Measurements from ENCODE around the gene TTYH2. TPM values are rescaled to one million over a fixed set of nuclear protein-coding genes. Genes with fewer than 3 reads are reported as not detected.

TTYH2 gene
- total RNA-seq, 3 donors from 2014 or later (not counting 1 experiment from before 2014, with no cell fraction given): 4.3 to 7.9 (median 4.8) TPM

DNA sequence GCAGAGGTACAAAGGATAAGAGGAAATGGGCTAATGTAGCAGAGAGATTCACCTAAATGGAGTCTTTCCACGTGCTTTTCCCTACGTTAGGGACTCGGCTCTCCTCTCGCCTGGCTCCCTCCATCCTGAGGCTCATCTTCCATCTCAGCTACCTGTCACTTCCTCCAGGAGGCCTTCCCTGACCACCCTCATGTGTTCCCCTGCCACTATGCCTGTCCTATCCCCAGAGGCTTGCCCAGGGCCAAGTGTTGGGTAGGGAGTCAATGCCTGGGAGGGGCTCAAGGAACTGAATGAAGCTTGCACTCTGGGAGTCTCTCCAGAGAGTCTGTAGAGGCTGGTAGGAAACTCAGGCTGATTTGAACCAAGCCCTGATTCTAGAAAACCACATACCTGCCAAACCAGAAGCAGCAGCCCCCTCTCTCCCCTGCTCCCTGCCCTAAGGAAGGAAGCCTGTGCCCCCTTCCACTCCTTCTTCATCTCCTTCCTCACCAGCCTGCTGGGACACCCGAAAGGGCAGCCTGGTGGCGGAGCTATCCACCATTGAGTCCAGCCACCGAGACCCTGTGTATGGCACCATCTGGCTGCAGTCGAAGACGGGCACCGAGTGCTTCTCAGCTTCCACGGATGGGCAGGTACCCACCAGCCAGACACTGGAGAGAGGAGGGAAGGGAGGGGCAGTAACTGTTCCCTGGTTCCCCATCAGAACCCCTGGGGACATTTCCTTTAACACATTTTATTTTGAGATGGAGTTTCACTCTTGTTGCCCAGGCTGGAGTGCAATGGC, 86.0 kb downstream of the TTYH2 start:
- Histone ChIP-seq H3K27ac (ENCODE audit: low read length) (no peak overlapping the region), H3K36me3 (ENCODE audit: control insufficient read depth, insufficient read depth, low read length) (no peaks in the 10 kb centered on the region), H3K4me3 (ENCODE audit: low read length) (no peak overlapping the region), H3K27me3 (ENCODE audit: control insufficient read depth, insufficient read depth, low read length) (no peaks in the 10 kb centered on the region), H3K4me1 (ENCODE audit: control insufficient read depth, insufficient read depth, low read length) (peaks cover 5% of the 10 kb centered on the region), H3K9me3 (ENCODE audit: control insufficient read depth, insufficient read depth, low read length) (no peaks in the 10 kb centered on the region)
- Mint-ChIP-seq H3K4me1 (peaks cover 0 to 5% of the 10 kb centered on the region in 2 donors), H3K27me3 (ENCODE audit: low read depth in 2 of 2) (no peaks in the 10 kb centered on the region), H3K36me3 (no peaks in the 10 kb centered on the region), H3K4me3 (no peak overlapping the region), H3K27ac (no peak overlapping the region), H3K9me3 (no peaks in the 10 kb centered on the region)
- DNase-seq (no peak), ATAC-seq (no peak)
- intact Hi-C loops (cut with micrococcal nuclease): loop anchor here (5.0 to 10.0 kb wide), 4 partner anchors 55 to 303 kb away; no protein-coding TSS in a partner anchor
- WGBS (ENCODE audit: insufficient coverage): 92% methylated on average over 11 of the region's 11 CpGs
- TF ChIP-seq, protein P1, sequence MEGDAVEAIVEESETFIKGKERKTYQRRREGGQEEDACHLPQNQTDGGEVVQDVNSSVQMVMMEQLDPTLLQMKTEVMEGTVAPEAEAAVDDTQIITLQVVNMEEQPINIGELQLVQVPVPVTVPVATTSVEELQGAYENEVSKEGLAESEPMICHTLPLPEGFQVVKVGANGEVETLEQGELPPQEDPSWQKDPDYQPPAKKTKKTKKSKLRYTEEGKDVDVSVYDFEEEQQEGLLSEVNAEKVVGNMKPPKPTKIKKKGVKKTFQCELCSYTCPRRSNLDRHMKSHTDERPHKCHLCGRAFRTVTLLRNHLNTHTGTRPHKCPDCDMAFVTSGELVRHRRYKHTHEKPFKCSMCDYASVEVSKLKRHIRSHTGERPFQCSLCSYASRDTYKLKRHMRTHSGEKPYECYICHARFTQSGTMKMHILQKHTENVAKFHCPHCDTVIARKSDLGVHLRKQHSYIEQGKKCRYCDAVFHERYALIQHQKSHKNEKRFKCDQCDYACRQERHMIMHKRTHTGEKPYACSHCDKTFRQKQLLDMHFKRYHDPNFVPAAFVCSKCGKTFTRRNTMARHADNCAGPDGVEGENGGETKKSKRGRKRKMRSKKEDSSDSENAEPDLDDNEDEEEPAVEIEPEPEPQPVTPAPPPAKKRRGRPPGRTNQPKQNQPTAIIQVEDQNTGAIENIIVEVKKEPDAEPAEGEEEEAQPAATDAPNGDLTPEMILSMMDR (IDR thresholded peaks at IDR 0.05): no peak

DNA sequence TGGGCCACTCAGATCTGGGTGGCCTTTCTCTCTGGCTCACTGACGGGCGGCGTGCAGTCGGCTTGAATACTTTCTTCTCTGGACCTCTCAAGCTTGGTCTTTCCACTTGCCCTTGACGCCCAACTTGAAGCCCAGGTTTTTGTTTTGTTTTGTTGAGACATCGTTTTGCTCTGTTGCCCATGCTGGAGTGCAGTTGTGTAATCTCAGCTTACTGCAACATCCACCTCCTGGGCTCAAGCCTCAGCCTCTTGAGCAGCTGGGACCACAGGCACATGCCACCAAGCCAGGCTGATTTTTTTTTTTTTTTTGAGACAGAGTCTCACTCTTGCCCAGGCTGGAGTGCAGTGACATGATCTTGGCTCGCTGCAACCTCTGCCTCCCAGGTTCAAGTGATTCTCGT, 89.9 kb downstream of the TTYH2 start:
- H3K4me1 Mint-ChIP-seq: peaks cover 6 to 12% of the 10 kb centered on the region in 2 donors
- intact Hi-C loops (cut with micrococcal nuclease): loop anchor here (5.0 to 10.0 kb wide), 4 partner anchors 51 to 299 kb away; no protein-coding TSS in a partner anchor
- H3K36me3 ChIP-seq (ENCODE audit: control insufficient read depth, insufficient read depth, low read length): no peaks in the 10 kb centered on the region
- H3K4me3 ChIP-seq (ENCODE audit: low read length): no peak overlapping the region
- H3K27me3 Mint-ChIP-seq (ENCODE audit: low read depth in 2 of 2): no peaks in the 10 kb centered on the region
- no peak for ATAC-seq
- H3K4me3 Mint-ChIP-seq: no peak overlapping the region
- peaks cover 9% of the 10 kb centered on the region for H3K4me1 ChIP-seq (ENCODE audit: control insufficient read depth, insufficient read depth, low read length)
- H3K9me3 Mint-ChIP-seq: no peaks in the 10 kb centered on the region
- H3K27ac ChIP-seq (ENCODE audit: low read length): no peak overlapping the region
- H3K27me3 ChIP-seq (ENCODE audit: control insufficient read depth, insufficient read depth, low read length): no peaks in the 10 kb centered on the region
- whole genome bisulfite sequencing (ENCODE audit: insufficient coverage): 93% methylated on average over 8 of the region's 8 CpGs
- no peak overlapping the region for H3K27ac Mint-ChIP-seq
- DNase-seq: no peak
- H3K36me3 Mint-ChIP-seq: no peaks in the 10 kb centered on the region
- TF ChIP-seq, protein P1 (IDR thresholded peaks at IDR 0.05): no peak
- no peaks in the 10 kb centered on the region for H3K9me3 ChIP-seq (ENCODE audit: control insufficient read depth, insufficient read depth, low read length)

DNA sequence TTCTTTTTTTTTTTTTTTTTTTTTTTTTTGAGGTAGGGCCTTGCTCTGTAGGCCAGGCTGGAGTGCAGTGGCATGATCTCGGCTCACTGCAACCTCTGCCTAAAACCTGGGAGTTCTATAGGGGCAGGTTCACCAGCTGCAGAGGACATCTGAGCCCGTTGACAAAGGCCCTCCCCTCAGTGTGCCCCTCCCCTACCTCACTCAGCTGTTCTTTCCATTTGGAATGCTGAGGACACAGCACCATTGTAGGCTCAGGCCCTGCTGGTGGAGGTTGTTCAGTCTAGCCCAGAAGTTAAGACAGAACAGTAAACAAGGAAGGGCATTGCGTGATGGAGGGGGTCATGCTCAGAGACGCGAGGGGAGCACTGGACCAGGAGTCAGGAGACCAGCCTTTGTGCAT, 90.8 kb downstream of the TTYH2 start:
- peaks cover 9% of the 10 kb centered on the region for H3K4me1 ChIP-seq (ENCODE audit: control insufficient read depth, insufficient read depth, low read length)
- Mint-ChIP-seq H3K36me3 (no peaks in the 10 kb centered on the region), H3K9me3 (no peaks in the 10 kb centered on the region), H3K4me3 (no peak overlapping the region), H3K4me1 (peaks cover 6 to 12% of the 10 kb centered on the region in 2 donors), H3K27me3 (ENCODE audit: low read depth in 2 of 2) (no peaks in the 10 kb centered on the region), H3K27ac (no peak overlapping the region)
- WGBS (ENCODE audit: insufficient coverage): 92% methylated on average over 5 of the region's 5 CpGs
- no peaks in the 10 kb centered on the region for H3K9me3 ChIP-seq (ENCODE audit: control insufficient read depth, insufficient read depth, low read length)
- intact Hi-C loops (cut with micrococcal nuclease): loop anchor here (5.0 to 10.0 kb wide), 4 partner anchors 51 to 298 kb away; no protein-coding TSS in a partner anchor
- H3K36me3 ChIP-seq (ENCODE audit: control insufficient read depth, insufficient read depth, low read length): no peaks in the 10 kb centered on the region
- TF ChIP-seq, protein P1 (IDR thresholded peaks at IDR 0.05): no peak
- ATAC-seq (no peak), DNase-seq (no peak)
- H3K4me3 ChIP-seq (ENCODE audit: low read length): no peak overlapping the region
- H3K27ac ChIP-seq (ENCODE audit: low read length): no peak overlapping the region
- H3K27me3 ChIP-seq (ENCODE audit: control insufficient read depth, insufficient read depth, low read length): no peaks in the 10 kb centered on the region

Data from natural killer cell (primary cell).